ENCODE results near the gene IFNG.

DNA sequence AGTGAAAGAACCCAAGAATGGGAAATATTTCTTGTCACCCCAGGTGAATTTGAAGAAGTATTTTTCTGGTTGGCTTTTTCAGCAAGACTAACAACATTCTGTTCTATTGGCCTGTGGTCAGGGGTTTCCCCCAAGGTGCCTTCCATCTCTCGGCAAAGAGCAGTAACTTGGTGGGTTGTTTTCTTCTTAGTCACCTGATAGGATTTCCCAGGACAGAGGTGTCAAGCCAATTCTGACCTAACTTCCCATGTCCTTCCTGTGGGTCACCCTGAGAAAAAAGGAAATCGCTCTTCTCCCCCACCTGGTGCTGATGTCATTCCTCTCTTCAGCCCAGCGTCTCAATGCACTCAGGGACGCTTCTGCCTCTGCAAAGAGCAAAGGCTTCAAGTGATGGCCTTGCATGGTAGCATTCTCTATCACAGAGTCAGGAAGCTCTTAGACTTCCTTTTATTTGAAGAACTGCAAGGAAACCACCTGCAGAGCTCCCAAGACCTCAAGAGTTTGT, 16.1 kb upstream of the IFNG start:
- no peak for TF ChIP-seq CTCF (IDR thresholded peaks at IDR 0.05; ENCODE audit: insufficient read depth, low read depth, low read length)
- no peak for TF ChIP-seq EZH2 (IDR thresholded peaks at IDR 0.05; ENCODE audit: insufficient read depth, low read length)
